ENCODE data around the gene STX11. TPM values are rescaled to one million over a fixed set of nuclear protein-coding genes. Genes with fewer than 3 reads are reported as not detected.
"Not testable (repeated sequence)": the region's sequence is repeated elsewhere in the genome, so short reads cannot be mapped to it uniquely, and the experiment has no call there.

STX11 gene
- polyA plus RNA-seq, 4 donors, result 1.0 to 4.4 (median 3.2) TPM; not detected in 1

DNA sequence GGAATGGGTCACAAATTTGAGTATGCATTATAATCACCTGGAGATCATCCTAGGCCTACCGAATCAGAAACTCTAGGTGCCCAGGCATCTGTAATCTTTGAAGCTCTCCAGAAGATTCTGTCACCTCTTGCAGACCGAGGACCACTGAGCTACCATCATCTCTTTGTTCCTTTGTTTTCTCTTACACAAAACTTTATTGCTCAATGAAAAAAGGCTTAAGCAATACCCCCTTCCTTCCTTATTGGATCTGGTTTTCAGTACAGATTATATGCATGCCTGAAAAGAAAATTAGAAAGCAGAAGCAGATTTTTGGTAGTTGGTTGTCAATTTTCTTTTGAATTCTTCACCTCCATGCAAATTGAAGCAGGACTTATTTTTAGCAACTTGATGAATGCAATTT lies 31.3 kb downstream of the STX11 start:
- WGBS, 3 donors, result 82 to 91% (median 85%) methylated on average over 2 of the region's 2 CpGs
- no peak for FAIRE-seq
- H3K9me3 ChIP-seq (ENCODE audit: control insufficient read depth in 2 of 2, insufficient read depth in 1 of 2, low read depth in 1 of 2, low read length in 1 of 2), result peaks cover 0 to 2% of the 10 kb centered on the region in 2 donors
- no peak for DNase-seq
- H3K36me3 ChIP-seq (ENCODE audit: control insufficient read depth in 3 of 3, insufficient read depth in 2 of 3, low read depth in 1 of 3, low read length in 3 of 3), result no peaks in the 10 kb centered on the region
- H3K4me1 ChIP-seq (ENCODE audit: control insufficient read depth in 3 of 3, insufficient read depth in 2 of 3, low read depth in 1 of 3, low read length in 2 of 3), result no peaks in the 10 kb centered on the region
- no peak overlapping the region for H3K4me3 ChIP-seq (ENCODE audit: low read depth in 1 of 3, low read length in 3 of 3)
- no peak overlapping the region for H3K27ac ChIP-seq (ENCODE audit: low read depth in 1 of 3, low read length in 2 of 3)
- H3K27me3 ChIP-seq (ENCODE audit: control insufficient read depth in 3 of 3, insufficient read depth in 3 of 3, low read length in 3 of 3), result peaks cover 0 to 4% (median 0%) of the 10 kb centered on the region in 3 donors

DNA sequence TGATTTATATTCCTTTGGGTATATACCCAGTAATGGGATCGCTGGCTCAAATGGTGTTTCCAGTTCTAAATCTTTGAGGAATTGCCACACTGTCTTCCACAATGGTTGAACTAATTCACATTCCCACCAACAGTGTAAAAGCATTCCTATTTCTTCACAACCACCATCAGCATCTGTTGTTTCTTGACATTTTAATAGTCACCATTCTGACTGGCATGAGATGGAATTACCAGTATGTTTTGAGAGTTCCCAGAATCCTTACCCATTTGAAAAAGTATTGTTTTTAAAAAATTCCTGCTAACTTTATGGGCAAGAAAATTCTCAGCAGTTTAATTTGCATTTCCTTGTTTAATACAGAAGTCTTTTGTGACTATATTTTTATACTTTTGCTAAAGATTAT lies 33.9 kb downstream of the STX11 start:
- not testable (repeated sequence) for H3K27ac ChIP-seq (ENCODE audit: low read depth in 1 of 3, low read length in 2 of 3); DNase-seq; H3K36me3 ChIP-seq (ENCODE audit: control insufficient read depth in 3 of 3, insufficient read depth in 2 of 3, low read depth in 1 of 3, low read length in 3 of 3); FAIRE-seq; H3K4me1 ChIP-seq (ENCODE audit: control insufficient read depth in 3 of 3, insufficient read depth in 2 of 3, low read depth in 1 of 3, low read length in 2 of 3); H3K4me3 ChIP-seq (ENCODE audit: low read depth in 1 of 3, low read length in 3 of 3)
- 94 to 100% (median 100%) methylated on average over 1 of the region's 1 CpG for WGBS, 3 donors
- Histone ChIP-seq H3K9me3 (ENCODE audit: control insufficient read depth in 2 of 2, insufficient read depth in 1 of 2, low read depth in 1 of 2, low read length in 1 of 2) (peaks cover 0 to 13% of the 10 kb centered on the region in 2 donors), H3K27me3 (ENCODE audit: control insufficient read depth in 3 of 3, insufficient read depth in 3 of 3, low read length in 3 of 3) (peaks cover 0 to 12% (median 0%) of the 10 kb centered on the region in 3 donors)

DNA sequence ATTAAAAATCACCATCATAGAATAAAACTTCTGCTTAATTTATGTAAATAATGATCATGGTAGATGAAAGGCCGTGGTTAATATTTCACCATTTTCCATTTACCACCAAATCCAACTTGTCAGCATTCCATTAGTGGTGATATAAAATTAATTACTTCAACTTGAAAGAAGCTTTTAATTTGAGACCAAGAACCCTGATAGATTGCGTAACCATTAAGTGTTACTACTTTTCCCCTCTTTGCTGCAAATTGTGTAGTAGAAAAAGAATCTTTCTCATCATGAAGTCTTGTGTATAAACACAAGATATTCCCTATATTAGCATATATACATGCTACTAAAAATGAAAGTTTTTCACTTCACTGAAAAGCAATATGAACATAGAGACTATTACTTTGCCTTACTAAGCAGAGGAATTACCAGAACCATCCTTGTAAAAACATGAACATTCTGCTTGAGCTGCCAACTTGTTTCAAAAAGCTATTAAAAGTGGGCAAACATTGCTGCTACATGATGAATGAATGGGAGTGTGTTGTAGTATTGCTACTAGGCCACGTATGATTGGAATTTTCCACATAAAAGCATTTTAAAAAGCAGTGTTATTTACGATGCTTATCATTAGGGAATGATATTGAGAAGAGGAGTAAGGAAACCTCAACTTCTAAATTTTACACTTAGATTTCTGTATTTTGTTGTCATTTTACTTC lies 35.0 kb downstream of the STX11 start:
- no peak for FAIRE-seq
- Histone ChIP-seq H3K4me1 (ENCODE audit: control insufficient read depth in 3 of 3, insufficient read depth in 2 of 3, low read depth in 1 of 3, low read length in 2 of 3) (no peaks in the 10 kb centered on the region), H3K4me3 (ENCODE audit: low read depth in 1 of 3, low read length in 3 of 3) (no peak overlapping the region), H3K27me3 (ENCODE audit: control insufficient read depth in 3 of 3, insufficient read depth in 3 of 3, low read length in 3 of 3) (peaks cover 0 to 12% (median 0%) of the 10 kb centered on the region in 3 donors), H3K27ac (ENCODE audit: low read depth in 1 of 3, low read length in 2 of 3) (no peak overlapping the region), H3K9me3 (ENCODE audit: control insufficient read depth in 2 of 2, insufficient read depth in 1 of 2, low read depth in 1 of 2, low read length in 1 of 2) (peaks cover 0 to 13% of the 10 kb centered on the region in 2 donors), H3K36me3 (ENCODE audit: control insufficient read depth in 3 of 3, insufficient read depth in 2 of 3, low read depth in 1 of 3, low read length in 3 of 3) (no peaks in the 10 kb centered on the region)
- 84 to 87% (median 84%) methylated on average over 4 of the region's 4 CpGs for WGBS, 3 donors
- DNase-seq, result no peak

DNA sequence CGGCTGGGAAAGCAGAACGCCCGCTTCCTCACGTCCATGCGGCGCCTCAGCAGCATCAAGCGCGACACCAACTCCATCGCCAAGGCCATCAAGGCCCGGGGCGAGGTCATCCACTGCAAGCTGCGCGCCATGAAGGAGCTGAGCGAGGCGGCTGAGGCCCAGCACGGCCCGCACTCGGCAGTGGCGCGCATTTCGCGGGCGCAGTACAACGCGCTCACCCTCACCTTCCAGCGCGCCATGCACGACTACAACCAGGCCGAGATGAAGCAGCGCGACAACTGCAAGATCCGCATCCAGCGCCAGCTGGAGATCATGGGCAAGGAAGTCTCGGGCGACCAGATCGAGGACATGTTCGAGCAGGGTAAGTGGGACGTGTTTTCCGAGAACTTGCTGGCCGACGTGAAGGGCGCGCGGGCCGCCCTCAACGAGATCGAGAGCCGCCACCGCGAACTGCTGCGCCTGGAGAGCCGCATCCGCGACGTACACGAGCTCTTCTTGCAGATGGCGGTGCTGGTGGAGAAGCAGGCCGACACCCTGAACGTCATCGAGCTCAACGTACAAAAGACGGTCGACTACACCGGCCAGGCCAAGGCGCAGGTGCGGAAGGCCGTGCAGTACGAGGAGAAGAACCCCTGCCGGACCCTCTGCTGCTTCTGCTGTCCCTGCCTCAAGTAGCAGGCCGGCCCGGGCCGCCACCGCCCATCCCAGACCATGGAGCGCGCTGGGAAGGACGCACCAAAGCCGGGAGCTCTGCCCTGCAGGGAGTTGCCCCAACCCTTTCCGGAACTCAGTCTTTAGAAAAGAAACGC lies 36.7 kb downstream of the STX11 start:
- Histone ChIP-seq H3K27ac (ENCODE audit: low read depth in 1 of 3, low read length in 2 of 3) (no peak overlapping the region), H3K9me3 (ENCODE audit: control insufficient read depth in 2 of 2, insufficient read depth in 1 of 2, low read depth in 1 of 2, low read length in 1 of 2) (peaks cover 0 to 13% of the 10 kb centered on the region in 2 donors), H3K4me3 (ENCODE audit: low read depth in 1 of 3, low read length in 3 of 3) (no peak overlapping the region), H3K27me3 (ENCODE audit: control insufficient read depth in 3 of 3, insufficient read depth in 3 of 3, low read length in 3 of 3) (peaks cover 0 to 12% (median 0%) of the 10 kb centered on the region in 3 donors), H3K36me3 (ENCODE audit: control insufficient read depth in 3 of 3, insufficient read depth in 2 of 3, low read depth in 1 of 3, low read length in 3 of 3) (no peaks in the 10 kb centered on the region), H3K4me1 (ENCODE audit: control insufficient read depth in 3 of 3, insufficient read depth in 2 of 3, low read depth in 1 of 3, low read length in 2 of 3) (no peaks in the 10 kb centered on the region)
- FAIRE-seq (no peak), DNase-seq (no peak)
- 79 to 89% (median 83%) methylated on average over 78 to 79 of the region's 79 CpGs for WGBS, 3 donors

DNA sequence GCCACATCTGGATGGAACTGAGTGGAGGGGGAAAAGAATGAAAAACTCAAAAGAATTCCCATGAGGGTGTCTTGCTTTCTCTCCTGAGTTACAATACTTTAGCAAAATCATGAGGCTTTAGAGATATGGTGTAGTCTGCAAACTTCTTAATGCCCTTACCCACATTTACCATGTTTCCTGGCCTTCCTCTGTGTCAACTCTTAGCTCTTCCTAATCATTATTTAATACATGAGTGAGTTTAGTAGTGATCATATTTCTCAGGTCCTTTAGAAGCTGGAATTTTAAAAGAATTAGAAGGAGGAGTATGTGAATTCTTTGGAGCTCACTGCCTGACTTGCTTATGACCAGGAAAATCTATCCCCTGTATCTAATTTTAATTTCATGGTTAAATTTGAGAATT lies 39.0 kb downstream of the STX11 start:
- H3K4me1 ChIP-seq (ENCODE audit: control insufficient read depth in 3 of 3, insufficient read depth in 2 of 3, low read depth in 1 of 3, low read length in 2 of 3), result no peaks in the 10 kb centered on the region
- H3K9me3 ChIP-seq (ENCODE audit: control insufficient read depth in 2 of 2, insufficient read depth in 1 of 2, low read depth in 1 of 2, low read length in 1 of 2), result peaks cover 0 to 13% of the 10 kb centered on the region in 2 donors
- peaks cover 0 to 12% (median 0%) of the 10 kb centered on the region in 3 donors for H3K27me3 ChIP-seq (ENCODE audit: control insufficient read depth in 3 of 3, insufficient read depth in 3 of 3, low read length in 3 of 3)
- H3K36me3 ChIP-seq (ENCODE audit: control insufficient read depth in 3 of 3, insufficient read depth in 2 of 3, low read depth in 1 of 3, low read length in 3 of 3), result no peaks in the 10 kb centered on the region
- no peak overlapping the region for H3K4me3 ChIP-seq (ENCODE audit: low read depth in 1 of 3, low read length in 3 of 3)
- DNase-seq, result no peak
- H3K27ac ChIP-seq (ENCODE audit: low read depth in 1 of 3, low read length in 2 of 3), result no peak overlapping the region
- FAIRE-seq, result no peak

DNA sequence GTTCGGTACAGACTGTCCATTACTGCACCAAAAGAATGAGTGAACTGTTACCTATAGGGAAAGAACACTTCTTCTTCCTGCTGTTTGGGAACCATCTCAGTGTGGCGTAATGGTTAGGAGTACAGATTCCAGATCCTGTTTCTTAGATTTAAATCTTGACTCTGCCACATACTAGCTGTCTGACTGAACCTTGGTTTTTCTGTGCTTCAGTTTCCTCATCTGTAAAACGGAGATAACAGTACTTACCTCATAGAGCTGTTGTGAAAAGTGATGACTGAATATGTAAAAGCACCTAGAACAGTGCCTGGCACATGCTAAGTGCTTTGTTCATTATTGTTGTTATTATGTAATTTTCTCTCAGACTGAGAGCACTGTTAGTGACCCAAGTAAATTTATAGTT lies 39.8 kb downstream of the STX11 start:
- FAIRE-seq (no peak), DNase-seq (no peak)
- WGBS, 3 donors, result 80 to 86% (median 86%) methylated on average over 3 of the region's 3 CpGs
- H3K27ac ChIP-seq (ENCODE audit: low read depth in 1 of 3, low read length in 2 of 3), result no peak overlapping the region
- no peaks in the 10 kb centered on the region for H3K36me3 ChIP-seq (ENCODE audit: control insufficient read depth in 3 of 3, insufficient read depth in 2 of 3, low read depth in 1 of 3, low read length in 3 of 3)
- H3K9me3 ChIP-seq (ENCODE audit: control insufficient read depth in 2 of 2, insufficient read depth in 1 of 2, low read depth in 1 of 2, low read length in 1 of 2), result peaks cover 0 to 13% of the 10 kb centered on the region in 2 donors
- H3K27me3 ChIP-seq (ENCODE audit: control insufficient read depth in 3 of 3, insufficient read depth in 3 of 3, low read length in 3 of 3), result peaks cover 0 to 12% (median 0%) of the 10 kb centered on the region in 3 donors
- H3K4me3 ChIP-seq (ENCODE audit: low read depth in 1 of 3, low read length in 3 of 3), result no peak overlapping the region
- no peaks in the 10 kb centered on the region for H3K4me1 ChIP-seq (ENCODE audit: control insufficient read depth in 3 of 3, insufficient read depth in 2 of 3, low read depth in 1 of 3, low read length in 2 of 3)

DNA sequence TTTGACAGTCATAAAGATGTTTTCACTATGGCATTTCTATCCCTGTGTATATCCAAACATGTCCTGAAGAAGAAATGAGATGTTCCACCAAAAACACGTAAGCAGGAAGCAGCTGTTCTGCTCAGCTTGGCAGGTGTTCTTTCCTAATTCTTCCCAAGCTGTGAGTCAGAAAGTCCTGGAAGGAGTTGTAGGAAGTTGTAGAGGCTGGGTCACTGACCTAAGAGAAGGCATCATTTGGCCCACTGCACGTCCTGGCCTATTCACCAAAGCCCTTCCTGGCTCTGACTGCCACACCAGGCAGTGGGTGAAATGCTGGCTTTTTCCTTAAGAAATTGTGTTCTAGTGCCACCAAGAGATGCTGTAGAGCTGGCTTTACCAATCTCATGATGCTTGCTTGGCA lies 40.3 kb downstream of the STX11 start:
- Histone ChIP-seq H3K36me3 (ENCODE audit: control insufficient read depth in 3 of 3, insufficient read depth in 2 of 3, low read depth in 1 of 3, low read length in 3 of 3) (no peaks in the 10 kb centered on the region), H3K27me3 (ENCODE audit: control insufficient read depth in 3 of 3, insufficient read depth in 3 of 3, low read length in 3 of 3) (peaks cover 0 to 12% (median 0%) of the 10 kb centered on the region in 3 donors), H3K4me1 (ENCODE audit: control insufficient read depth in 3 of 3, insufficient read depth in 2 of 3, low read depth in 1 of 3, low read length in 2 of 3) (no peaks in the 10 kb centered on the region), H3K4me3 (ENCODE audit: low read depth in 1 of 3, low read length in 3 of 3) (no peak overlapping the region), H3K9me3 (ENCODE audit: control insufficient read depth in 2 of 2, insufficient read depth in 1 of 2, low read depth in 1 of 2, low read length in 1 of 2) (peaks cover 0 to 13% of the 10 kb centered on the region in 2 donors), H3K27ac (ENCODE audit: low read depth in 1 of 3, low read length in 2 of 3) (peak overlapping the region in 1 of 3 donors; percentile 52)
- DNase-seq, result no peak
- WGBS, 3 donors, result 38 to 61% (median 49%) methylated on average over 2 of the region's 2 CpGs
- FAIRE-seq, result no peak

DNA sequence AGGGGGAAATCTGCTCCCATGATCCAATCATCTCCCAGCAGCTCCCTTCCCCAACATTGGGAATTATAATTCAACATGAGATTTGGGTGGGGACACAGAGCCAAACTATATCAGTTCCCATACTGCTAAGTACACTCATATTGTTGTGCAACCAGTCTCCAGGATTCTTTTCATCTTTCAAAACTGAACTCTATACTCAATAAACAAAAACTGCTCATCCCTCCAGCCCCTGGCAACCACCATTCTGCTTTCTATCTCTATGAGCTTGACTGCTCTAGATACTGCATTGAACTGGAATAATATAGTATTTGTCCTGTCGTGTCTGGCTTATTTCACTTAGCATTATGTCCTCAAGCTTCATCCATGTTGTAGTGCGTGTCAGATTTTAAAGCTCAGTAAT lies 42.9 kb downstream of the STX11 start:
- 92 to 94% (median 92%) methylated on average over 2 of the region's 2 CpGs for WGBS, 3 donors
- FAIRE-seq (no peak), DNase-seq (no peak)
- no peaks in the 10 kb centered on the region for H3K36me3 ChIP-seq (ENCODE audit: control insufficient read depth in 3 of 3, insufficient read depth in 2 of 3, low read depth in 1 of 3, low read length in 3 of 3)
- no peak overlapping the region for H3K27ac ChIP-seq (ENCODE audit: low read depth in 1 of 3, low read length in 2 of 3)
- H3K4me1 ChIP-seq (ENCODE audit: control insufficient read depth in 3 of 3, insufficient read depth in 2 of 3, low read depth in 1 of 3, low read length in 2 of 3), result no peaks in the 10 kb centered on the region
- no peak overlapping the region for H3K4me3 ChIP-seq (ENCODE audit: low read depth in 1 of 3, low read length in 3 of 3)
- no peaks in the 10 kb centered on the region for H3K27me3 ChIP-seq (ENCODE audit: control insufficient read depth in 3 of 3, insufficient read depth in 3 of 3, low read length in 3 of 3)
- H3K9me3 ChIP-seq (ENCODE audit: control insufficient read depth in 2 of 2, insufficient read depth in 1 of 2, low read depth in 1 of 2, low read length in 1 of 2), result peaks cover 0 to 2% of the 10 kb centered on the region in 2 donors
